NOMO-1 treated with dmso at 0.1 percent for 144 hours (cell line): ENCODE measurements around the gene LSS.
A peak's percentile ranks its signal among the peaks of the same experiment; 100 is the strongest.

ENCODE experiments used
- DNase-seq: peaks from one replicate; lab custom pipeline; 2025; ENCODE audit not compliant: unreplicated experiment; lab: John Stamatoyannopoulos, UW

The LSS gene

DNA sequence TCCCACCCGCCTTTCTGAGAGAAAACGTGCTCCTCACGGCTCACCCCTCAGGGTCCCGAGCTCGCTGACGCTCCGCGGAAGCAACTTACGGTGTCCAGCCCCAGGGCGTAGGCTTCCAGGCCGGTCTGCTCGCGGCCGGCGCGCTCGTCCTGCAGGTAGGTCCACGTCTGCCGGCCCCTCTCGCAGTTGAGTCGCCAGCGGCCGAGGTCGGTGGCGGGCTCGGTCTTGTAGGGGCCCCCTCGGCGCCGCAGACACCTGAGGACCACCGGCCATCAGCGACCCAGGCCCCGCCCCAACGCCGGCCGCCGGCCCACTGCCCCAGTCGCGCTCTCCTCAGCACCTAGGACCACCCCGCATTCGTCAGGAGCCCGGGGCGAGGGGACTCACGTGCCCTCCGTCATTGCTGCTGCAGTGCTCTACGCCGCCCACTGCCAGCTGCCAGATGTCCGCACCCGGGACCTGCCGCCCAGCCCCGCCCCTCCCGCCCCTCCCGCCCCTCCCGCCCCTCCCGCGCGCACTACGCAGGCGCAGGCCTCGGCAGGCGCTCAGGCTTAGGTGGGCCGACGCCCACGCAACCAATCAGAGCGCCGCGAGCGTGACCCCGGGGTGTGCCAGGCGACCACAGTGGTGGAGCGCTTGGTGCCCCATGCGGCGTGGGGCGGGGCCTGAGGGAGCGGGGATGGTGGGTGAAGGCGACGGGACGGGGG, at the start of gene LSS:
Gene LSS (minus strand): TSS at position 430 of the 707 bp plus-strand sequence. CDS start 29 bp downstream, at position 401.
- DNase-seq = peak; percentile 95

DNA sequence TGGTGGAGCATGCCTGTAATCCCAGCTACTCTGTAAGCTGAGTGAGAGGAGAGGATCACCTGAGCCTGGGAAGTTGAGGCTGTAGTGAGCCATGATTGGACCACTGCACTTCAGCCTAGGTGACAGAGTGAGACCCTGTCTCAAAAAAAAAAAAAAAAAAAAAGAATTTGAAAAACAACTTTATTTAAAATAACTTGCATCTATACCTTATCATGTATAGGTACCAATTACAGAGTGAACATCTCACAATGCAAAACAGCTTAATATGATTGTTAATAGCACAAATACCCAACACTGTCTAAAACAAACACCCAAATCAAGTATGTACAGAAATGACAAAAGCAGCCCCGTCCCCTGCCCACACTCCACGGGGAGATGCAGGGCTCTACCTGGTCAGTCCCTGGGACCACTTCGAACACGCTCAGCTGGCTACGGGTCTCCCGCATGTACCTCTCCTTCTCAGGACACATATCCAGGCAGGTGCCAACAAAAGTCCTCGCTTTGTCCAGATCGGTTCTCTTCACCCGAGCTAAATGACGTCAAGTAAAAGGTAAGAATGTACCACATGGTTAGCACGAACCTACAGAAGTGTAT, 46.3 kb upstream of the LSS start:
- no peak for DNase-seq

DNA sequence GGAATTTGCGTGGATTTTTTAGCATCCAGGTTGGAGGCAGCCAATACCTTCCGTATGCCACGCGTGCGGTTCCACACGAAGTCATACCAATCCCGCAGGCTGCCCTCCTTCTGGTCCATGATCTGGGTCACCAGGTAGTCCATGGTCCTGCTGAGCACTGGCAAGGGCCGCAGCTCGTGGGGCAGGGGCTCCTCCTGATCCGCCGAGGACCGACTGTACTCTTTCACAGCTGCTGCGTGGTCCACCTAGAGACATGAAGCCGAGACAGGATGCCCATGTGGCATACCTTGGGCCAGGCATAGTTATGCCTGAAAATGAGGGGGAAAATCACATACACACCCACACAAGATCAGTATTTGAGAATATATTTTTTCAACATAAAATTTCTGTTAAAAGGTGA, 44.8 kb upstream of the LSS start:
- DNase-seq = no peak

DNA sequence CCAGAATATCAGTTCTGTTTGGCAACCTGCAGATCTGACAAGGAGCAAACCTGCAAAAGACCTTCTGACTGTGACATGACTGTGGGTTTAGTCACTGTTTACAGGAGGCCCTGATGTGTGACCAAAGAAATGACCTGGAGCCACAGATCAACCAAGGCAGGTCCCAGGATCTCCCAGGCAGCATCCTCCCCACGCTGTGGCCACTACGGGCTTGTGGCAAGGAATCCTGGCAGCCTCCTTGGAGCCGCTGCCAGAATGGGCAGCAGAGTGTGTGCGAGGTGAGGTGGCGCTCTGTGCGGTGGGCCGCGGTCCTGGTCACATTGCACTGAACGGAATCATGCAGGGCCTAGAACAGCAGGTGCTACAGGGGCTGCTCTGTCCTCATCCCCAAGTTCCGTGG, 40.9 kb upstream of the LSS start:
- DNase-seq = no peak

DNA sequence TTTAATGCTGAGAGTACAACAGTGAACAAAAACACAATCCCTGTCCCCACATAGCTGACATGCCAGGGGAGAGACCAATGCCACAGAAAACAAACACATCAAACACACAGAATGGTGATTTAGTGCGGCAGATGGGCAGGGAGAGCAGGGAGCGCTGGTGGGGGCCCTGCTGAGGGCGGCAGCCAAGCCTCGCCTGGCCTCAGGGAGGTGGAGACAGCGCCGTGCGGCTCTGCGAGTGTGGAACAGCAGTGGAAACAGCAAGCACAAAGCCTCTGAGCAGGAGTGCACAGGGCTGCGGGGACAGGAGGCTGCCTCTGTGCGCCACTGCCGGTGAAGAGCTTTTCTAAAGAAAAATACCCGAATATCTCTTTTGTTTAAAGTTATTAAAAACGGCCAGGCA, 39.8 kb upstream of the LSS start:
- no peak for DNase-seq

DNA sequence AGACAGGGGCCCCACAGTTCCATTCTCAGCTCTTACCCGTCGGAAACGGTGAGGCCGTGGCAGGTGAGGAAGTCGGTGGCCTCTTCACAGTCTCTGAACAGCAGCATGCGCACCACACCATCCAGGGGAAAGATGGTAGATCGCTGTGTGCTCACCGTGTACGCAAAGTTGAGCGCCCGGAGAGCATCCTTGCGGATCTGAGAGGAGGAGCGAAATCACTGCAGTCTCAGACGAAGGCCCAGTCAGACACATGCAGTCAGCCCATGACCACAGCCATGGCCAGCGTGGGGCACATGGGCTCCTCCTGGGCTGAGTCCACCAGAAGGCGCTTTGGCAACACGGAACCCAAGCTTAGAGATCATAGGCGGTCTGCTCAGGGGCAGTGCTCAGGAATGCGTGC, 38.4 kb upstream of the LSS start:
- no peak for DNase-seq

DNA sequence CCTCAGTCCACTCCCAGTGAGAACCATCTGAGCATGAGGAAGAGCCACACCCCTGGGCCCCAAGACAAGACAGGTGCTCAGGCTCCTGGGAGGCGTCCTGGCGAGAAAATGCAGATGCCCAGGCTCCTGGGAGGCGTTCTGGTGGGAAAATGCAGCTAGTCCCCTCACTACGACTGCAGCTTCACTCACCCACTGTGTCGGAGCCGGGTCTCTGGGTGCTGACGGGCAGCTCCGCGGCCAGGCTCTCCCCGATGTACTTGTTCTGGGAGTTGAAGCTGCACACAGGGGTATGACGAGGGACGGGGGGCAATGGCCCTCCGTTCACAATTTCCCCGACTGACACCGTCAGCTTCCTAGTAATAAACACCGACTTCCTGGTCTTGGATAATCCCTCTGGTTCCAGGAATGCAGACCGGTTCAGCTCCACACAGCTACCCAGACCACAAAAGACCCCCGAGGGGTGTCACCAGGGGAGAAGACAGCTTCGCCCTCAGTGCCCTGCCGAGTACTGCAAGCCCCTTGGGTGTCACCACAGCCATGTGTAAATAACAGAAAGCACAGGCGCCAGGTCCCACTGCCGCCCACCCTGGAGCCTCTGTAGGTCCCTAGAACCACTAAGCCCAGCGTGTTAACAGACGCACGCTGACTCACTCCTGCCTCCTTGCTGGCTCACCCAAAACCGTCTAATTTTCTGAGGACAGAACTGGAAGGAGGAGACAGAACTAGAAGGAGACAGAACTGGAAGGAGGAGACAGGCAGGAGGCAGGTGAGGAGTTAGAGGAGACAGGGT, 37.4 kb upstream of the LSS start:
- no peak for DNase-seq

DNA sequence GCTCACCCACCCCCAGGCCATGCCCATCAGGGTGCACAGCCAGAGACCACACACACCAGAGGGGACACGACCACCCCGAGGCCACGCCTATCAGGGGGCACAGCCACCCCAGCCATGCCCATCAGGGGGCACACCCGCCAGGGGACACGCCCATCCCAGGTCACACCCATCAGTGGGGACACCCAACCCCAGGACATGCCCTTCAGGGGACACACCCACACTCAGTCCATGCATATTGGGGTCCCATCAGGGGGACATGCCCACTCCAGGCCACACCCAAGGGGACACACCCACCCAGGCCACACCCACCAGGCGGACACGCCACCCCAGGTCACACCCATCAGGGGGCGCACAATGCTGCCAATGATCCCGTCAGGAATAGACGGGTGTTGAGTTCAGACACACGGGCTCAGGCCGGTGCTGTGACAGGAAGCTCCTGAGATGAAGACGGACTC, 36.1 kb upstream of the LSS start:
- no peak for DNase-seq

DNA sequence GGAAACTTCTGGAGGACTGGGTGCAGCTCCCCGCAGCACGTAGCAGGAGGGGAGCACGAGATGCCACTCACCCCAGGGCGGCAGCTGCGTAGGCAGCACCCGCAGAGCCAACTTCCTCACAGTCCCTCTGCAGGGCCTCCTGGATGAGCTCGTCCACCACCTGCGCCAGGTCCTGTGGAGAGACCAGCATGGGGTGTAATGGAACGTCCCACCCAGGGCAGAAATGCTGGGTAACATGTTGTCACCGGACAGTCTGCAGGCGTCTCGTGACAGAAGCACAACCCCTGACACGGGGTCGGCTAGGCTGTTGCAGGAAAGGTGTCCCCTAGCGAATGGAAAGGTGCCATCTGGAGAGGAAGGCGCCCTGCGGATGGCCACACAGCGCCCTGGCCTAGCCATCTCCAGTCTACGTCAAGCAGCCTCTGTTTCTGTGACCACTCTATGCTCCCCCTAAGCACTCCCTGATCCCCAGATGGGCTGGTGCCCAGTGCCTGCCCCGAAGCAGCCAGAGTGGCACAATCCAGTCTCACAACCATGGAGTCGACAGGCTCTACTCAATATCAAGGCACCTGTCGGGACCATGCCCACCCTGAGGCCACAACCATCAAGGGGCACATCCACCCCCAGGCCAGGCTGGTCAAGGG, 35.6 kb upstream of the LSS start:
- no peak for DNase-seq

DNA sequence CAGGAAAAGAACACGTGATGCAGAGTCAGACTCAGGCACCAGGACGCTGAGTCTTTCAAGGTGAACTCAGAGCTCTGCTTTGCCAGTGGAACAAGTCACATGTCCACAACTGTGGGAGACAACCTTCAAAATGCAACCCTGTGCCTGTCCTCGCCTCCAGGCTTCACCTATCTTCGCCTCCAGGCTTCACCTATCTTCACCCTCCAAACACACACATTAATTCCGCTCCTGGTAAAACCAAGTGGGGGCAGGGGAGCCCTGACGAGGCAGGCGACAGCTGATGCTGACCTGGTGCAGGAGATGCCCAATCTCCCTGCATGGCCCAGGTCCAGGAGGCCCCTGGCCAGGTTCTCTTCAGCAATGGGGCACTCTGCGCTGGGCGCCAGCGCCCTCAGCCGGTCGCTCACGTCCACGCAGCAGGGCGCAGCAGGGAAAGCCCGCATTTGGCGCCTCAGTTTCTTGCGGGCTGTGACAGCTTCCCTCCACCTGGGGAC, 28.0 kb upstream of the LSS start:
- DNase-seq = no peak

DNA sequence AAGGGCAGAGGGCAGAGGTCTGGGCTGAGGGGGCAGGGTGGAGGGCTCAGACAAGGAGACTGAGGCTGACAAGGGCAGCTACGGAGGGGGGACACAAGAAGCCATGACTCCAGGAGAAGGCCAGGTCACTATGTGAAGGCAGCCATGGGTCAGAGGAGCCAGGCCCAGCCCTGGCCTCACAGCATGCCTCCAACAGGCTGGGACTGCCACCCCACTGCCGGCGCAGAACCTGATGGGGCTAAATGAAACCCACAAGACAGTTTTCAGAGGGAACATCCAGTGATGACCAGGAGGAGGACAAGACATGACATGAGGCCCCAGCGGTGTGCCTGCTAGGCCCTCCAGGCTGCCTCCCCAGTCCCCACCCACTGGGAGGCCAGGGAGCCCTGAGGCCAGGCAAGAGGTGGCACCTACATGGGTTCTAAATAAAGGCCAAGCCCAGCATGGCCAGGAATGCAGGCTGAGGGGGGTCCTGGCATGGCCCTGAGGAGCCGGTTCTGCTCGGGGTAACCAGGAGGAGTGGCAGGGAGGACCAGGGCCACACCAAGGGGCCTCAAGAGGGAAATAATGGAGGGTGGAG, 27.3 kb upstream of the LSS start:
- DNase-seq = no peak

DNA sequence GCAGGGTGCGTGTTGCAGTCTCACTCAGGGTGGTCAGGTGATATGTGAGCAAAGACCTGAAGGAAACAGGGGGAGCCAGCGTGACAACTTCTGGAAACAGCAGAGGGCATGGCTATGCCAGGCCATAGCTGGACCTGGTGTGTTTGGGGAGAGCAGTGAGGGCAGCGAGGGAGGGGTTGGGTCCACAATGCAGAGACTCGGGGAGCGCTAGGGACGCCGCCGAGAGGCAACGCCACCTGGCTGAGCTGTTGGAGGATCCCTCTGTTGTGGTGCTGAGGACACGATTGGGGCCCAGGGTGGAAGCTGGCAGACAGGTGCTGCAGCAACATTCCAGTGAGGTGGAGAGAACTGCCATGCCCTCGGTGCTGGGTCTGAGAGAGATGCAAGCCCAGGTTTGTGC, 26.6 kb upstream of the LSS start:
- no peak for DNase-seq

DNA sequence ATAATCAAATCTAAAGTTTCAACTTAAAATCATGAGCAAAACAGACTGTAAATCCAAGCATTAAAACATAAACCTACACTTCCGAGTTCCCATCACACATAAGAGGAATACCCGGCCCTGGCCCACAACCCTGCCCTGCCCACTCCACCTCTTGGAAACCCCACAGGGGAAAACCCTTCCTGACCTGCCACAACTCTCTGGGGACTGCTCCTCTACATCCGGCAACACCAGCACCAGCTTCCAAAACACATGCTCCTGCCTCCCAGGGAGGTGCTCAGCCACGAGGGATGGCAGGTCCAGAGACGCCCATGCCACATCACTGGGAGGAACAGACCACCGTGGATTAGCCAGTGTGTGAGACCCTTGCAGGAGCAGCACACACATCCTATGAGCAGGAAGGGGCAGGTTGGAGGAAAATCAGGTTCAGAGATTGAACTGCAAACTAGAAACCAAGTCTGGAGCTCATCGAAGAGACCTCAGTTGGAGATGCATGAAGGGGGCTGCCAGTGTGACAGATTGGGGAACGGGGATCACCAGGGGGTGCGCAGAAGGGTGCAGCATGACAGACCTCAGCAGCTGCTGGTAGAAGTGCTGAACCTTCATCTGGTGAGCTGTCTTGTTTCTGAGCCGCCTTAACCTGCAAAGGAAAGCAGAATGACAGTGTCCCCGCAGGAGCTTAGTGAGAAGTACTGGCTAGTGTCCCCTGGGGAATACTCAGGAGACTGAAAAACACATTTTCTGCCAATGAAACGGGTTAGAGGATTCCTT, 25.8 kb upstream of the LSS start:
- DNase-seq = no peak

DNA sequence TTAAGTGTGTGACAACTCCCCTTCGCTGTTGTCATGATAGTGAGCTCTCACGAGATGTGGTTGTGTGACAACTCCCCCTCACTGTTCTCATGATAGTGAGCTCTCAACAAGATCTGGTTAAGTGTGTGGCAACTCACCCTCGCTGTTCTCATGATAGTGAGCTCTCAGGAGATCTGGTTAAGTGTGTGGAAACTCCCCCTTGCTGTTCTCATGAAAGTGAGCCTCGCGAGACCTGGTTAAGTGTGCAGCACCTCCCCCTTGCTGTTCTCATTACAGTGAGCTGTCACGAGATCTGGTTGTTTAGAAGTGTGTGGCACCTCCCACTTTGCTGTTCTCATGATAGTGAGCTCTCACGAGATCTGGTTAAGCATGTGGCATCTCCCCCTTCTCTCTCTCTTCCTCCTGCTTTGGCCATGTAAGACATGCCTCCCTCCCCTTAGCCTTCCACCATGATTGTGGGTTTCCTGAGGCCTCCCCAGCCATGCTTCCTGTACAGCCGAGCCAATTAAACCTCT, 25.1 kb upstream of the LSS start:
- DNase-seq = no peak

DNA sequence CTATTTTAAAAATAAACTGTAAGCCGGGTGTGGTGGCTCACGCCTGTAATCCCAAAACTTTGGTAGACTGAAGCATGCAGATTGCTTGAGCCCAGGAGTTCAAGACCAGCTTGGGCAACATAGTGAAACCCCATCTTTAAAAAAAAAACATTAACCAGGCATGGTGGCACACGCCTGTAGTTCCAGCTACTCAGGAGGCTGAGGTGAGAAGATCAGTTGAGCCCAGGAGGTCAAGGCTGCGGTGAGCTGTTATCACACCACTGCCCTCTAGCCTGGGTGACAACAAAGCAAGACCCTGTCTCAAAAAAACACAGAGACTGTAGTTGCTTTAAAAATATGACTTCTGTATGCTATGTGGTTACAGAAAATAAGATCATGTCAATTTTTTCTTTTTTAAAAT, 24.3 kb upstream of the LSS start:
- no peak for DNase-seq

DNA sequence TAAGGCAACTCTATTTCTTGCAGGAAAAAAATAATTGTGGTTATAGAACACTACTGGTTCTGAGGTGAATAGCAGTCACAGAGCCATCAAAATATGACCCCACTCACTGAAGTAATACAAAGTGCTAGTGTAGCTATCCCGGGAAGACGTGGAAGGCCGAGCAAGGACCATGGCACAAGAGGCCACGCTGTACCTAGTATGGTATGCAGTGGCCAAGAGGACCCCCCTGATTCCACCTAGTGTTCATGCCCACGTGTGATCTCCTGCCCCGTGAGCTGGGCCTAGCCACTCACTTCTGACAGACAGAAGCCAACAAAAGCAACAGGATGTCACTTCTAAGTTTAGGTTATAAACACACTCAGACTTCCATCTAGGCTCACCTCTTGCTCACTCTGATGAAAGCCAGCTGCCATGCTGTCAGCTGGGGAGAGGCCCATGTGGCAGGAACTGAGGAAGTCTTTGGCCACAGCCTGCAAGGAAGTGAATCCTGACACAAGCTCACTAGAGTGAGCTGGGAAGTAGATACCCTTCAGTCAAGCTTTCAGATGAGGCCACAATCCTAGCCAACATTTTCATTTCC, 21.7 kb upstream of the LSS start:
- no peak for DNase-seq

DNA sequence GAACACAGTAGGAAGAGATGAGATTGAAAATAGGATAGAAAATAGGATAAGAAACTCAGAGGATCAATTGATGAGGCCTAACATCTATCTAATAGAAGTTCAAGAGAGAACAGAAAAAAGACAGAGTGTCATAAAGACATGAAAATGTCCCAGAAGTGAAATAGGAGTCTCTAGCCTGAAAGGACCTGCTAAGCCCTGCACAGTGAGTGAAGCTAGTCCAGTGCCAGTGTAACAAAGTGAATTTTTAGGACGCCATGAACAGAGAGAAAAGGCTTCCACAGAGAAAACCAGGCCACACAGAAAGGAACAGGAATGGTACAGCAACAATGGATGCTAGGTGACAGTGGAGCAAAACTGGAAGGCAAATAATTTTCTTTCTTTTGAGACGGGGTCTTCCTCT, 20.3 kb upstream of the LSS start:
- DNase-seq = no peak

DNA sequence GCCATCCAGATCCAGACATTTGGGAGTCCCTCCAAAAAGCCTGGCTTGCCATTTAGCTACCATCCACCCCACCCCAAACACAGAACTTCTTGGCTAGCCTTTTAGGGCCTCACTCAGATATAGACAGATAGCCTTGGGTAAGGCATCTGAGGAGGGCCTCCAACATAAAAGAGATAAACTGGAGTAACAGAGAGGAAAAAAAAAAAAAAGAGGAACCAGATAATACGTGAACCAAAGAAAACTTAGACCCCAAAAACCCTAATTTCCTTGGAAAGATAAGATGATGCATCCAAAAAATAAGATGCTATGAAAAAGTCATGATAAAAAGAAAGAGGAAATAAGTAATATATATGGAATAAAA, 19.8 kb upstream of the LSS start:
- no peak for DNase-seq

DNA sequence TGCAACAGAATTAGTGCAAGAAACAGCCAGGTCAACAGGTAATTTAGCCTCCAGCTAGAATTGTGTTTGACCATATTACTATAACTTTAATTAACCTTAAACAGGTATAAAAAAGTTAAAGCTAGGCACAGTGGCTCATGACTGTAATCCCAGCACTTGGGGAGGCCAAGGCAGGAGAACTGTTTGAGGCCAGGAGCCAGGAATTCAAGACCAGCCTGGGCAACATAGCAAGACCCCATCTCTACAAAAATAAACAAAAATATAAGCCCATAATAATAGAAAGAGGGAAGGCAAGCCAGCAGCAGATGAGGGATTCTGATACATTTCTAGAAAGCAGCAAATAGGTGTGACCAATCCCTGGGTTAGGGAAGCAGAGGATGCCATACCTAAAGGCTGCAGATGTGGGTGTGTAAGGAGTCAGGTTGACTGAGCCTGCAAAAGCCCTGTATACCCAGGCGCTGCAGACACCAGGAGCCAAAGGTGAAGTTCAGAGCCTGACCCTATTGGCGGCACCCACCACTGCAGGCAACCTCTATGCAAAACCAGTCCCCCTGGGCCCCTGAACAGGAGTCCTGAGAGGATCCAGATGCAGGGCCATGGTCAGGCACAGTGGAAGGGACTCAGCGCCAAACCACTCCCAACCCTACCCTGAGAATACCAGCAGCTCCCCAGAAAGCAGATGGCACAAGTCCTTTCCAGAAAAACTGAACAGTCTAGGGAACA, 19.3 kb upstream of the LSS start:
- DNase-seq = no peak
